AG04450 (cell line): ENCODE measurements around the gene CGB2. TPM values are rescaled to one million over a fixed set of nuclear protein-coding genes. Genes with fewer than 3 reads are reported as not detected.
A peak's percentile ranks its signal among the peaks of the same experiment; 100 is the strongest.
"Not testable (repeated sequence)": the region's sequence is repeated elsewhere in the genome, so short reads cannot be mapped to it uniquely, and the experiment has no call there.

Experiments
- CTCF ChIA-PET: fragments of 300-600, 350-600 bp; formaldehyde crosslinking; extraction: SDS; loops from one replicate; lab custom pipeline; 2022; ENCODE audit warnings: antibody characterized with exemption, inconsistent platforms; lab: Charles Lee
- POLR2A ChIA-PET: fragments of 350-600 bp; formaldehyde crosslinking; extraction: SDS; loops from one replicate; lab custom pipeline; 2021; ENCODE audit warnings: antibody characterized with exemption, inconsistent platforms; lab: Yijun Ruan, JAX
- DNase-seq: peaks from one replicate; pipeline ENCODE4 v3.0.0-alpha.2; 2011; ENCODE audit warnings: low read depth, low spot score
- H3K27ac ChIP-seq: one replicate; pipeline ENCODE4 v1.5.1; 2012; ENCODE audit warnings: low read depth, low read length, control low read depth
- H3K27me3 ChIP-seq: one replicate; pipeline ENCODE4 v1.6.0; 2012; ENCODE audit warnings: low read length; ENCODE audit not compliant: control insufficient read depth, insufficient read depth
- H3K4me3 ChIP-seq: 2 replicates; pipeline ENCODE4 v1.5.1; 2011; ENCODE audit warnings: mild to moderate bottlenecking, low read depth, low read length, control low read depth
- H3K9me3 ChIP-seq: 2 replicates; pipeline ENCODE4 v1.5.1; 2012; ENCODE audit warnings: low read length; ENCODE audit not compliant: control insufficient read depth, insufficient read depth
- CTCF ChIP-seq: IDR thresholded peaks from 2 replicates; pipeline ENCODE4 v1.5.1; 2011; ENCODE audit warnings: low read depth, low read length, control low read depth, inconsistent platforms
- polyA plus RNA-seq: library from polyadenylated mRNA; depleted of rRNA; stranded (reverse); fragments of >200 nt; gene quantifications from 2 replicates; pipeline ENCODE4 v1.2.3, GENCODE V29; 2011; rRNA removed
- small RNA-seq: library from RNA; depleted of rRNA; stranded (forward); fragments of <200 nt; gene quantifications from one replicate; pipeline ENCODE3, GENCODE V24; 2012; ENCODE audit warnings: low read depth; ENCODE audit not compliant: insufficient read length

The CGB2 gene
- polyA plus RNA-seq, 1 experiment: not detected

- H3K27ac ChIP-seq, H3K4me3 ChIP-seq, POLR2A ChIA-PET, DNase-seq: not testable (repeated sequence)
- peaks cover 19% of the 10 kb centered on the region for H3K27me3 ChIP-seq
- CTCF ChIA-PET: interaction anchor here (0.7 to 2.1 kb wide), 3 partner anchors 8 to 151 kb away, joined by 3 to 27 read pairs (median 9); no protein-coding TSS in a partner anchor
- H3K9me3 ChIP-seq: peaks cover 20% of the 10 kb centered on the region
- peak; percentile 64 for TF ChIP-seq CTCF
Observed at GRCh38 chr19:49074869-49075268, 43.2 kb downstream of the CGB2 start.

- Histone ChIP-seq H3K9me3 (no peaks in the 10 kb centered on the region; the same call in 1 of the 2 replicates), H3K27me3 (no peaks in the 10 kb centered on the region), H3K4me3 (no peak overlapping the region), H3K27ac (no peak overlapping the region)
- POLR2A ChIA-PET: no interaction called here
- no peak for DNase-seq
- TF ChIP-seq CTCF: no peak
- CTCF ChIA-PET: no interaction called here
Observed at GRCh38 chr19:49080392-49080791, 48.7 kb downstream of the CGB2 start.

GRCh38 chr19:49081273-49081672 lies 49.6 kb downstream of the CGB2 start:
- Histone ChIP-seq H3K27ac (no peak overlapping the region), H3K4me3 (no peak overlapping the region), H3K27me3 (no peaks in the 10 kb centered on the region), H3K9me3 (peaks cover 3% of the 10 kb centered on the region; the same call in 1 of the 2 replicates)
- TF ChIP-seq CTCF: no peak
- DNase-seq: no peak
- POLR2A ChIA-PET: interaction anchor here (1.0 kb wide), 1 partner anchor 83 kb away, joined by 4 read pairs; no protein-coding TSS in a partner anchor
- CTCF ChIA-PET: interaction anchor here (1.9 kb wide), 1 partner anchor 16 kb away, joined by 10 read pairs; no protein-coding TSS in a partner anchor

Small RNA genes within 50 kb of the gene (small RNA-seq; reads per million reads assigned to genes)
- gene MIR6798 (not detected), gene RN7SL708P (not detected)

Other genes starting within 250 kb of the CGB2 start
- 23.3 and 31.8 TPM in 2 replicates for gene BCAT2, start 220.9 kb upstream of the CGB2 start, polyA plus RNA-seq
- gene HSD17B14, start 195.4 kb upstream of the CGB2 start, polyA plus RNA-seq: 2.3 and 3.6 TPM in 2 replicates
- gene PLEKHA4, start 163.3 kb upstream of the CGB2 start, polyA plus RNA-seq: 7.1 and 11.9 TPM in 2 replicates
- gene PPP1R15A, start 159.5 kb upstream of the CGB2 start, polyA plus RNA-seq: 36.5 and 37.2 TPM in 2 replicates
- gene TULP2, start 133.1 kb upstream of the CGB2 start, polyA plus RNA-seq: 0.20 and 0.25 TPM in 2 replicates
- gene NUCB1, start 131.6 kb upstream of the CGB2 start, polyA plus RNA-seq: 123 and 130 TPM in 2 replicates
- gene DHDH, start 98.2 kb upstream of the CGB2 start, polyA plus RNA-seq: 0.48 and 0.61 TPM in 2 replicates
- gene BAX, start 77.0 kb upstream of the CGB2 start, polyA plus RNA-seq: 110 and 147 TPM in 2 replicates
- gene FTL, start 66.6 kb upstream of the CGB2 start, polyA plus RNA-seq: 3,644 and 5,326 TPM in 2 replicates
- gene GYS1, start 38.6 kb upstream of the CGB2 start, polyA plus RNA-seq: 19.5 and 24.1 TPM in 2 replicates
- gene RUVBL2, start 38.0 kb upstream of the CGB2 start, polyA plus RNA-seq: 107 and 131 TPM in 2 replicates
- 0.31 TPM in 1 of 2 replicates, not detected in the other for gene LHB, start 14.8 kb upstream of the CGB2 start, polyA plus RNA-seq
- gene CGB3, start 7.6 kb upstream of the CGB2 start, polyA plus RNA-seq: not detected in 2 replicates
- not detected in 2 replicates for gene CGB1, start 5.0 kb downstream of the CGB2 start, polyA plus RNA-seq
- not detected in 2 replicates for gene CGB5, start 12.0 kb downstream of the CGB2 start, polyA plus RNA-seq
- gene CGB8, start 17.2 kb downstream of the CGB2 start, polyA plus RNA-seq: not detected in 2 replicates
- gene CGB7, start 25.9 kb downstream of the CGB2 start, polyA plus RNA-seq: 0.42 and 0.87 TPM in 2 replicates
- gene NTF4, start 32.9 kb downstream of the CGB2 start, polyA plus RNA-seq: 0.09 and 0.30 TPM in 2 replicates
- gene KCNA7, start 40.8 kb downstream of the CGB2 start, polyA plus RNA-seq: not detected in 2 replicates
- gene SNRNP70, start 53.6 kb downstream of the CGB2 start, polyA plus RNA-seq: 117 and 149 TPM in 2 replicates
- 4.2 and 4.9 TPM in 2 replicates for gene LIN7B, start 82.5 kb downstream of the CGB2 start, polyA plus RNA-seq
- 0.36 and 0.50 TPM in 2 replicates for gene C19orf73, start 87.3 kb downstream of the CGB2 start, polyA plus RNA-seq
- 0.52 and 0.63 TPM in 2 replicates for gene PPFIA3, start 87.7 kb downstream of the CGB2 start, polyA plus RNA-seq
- gene HRC, start 123.5 kb downstream of the CGB2 start, polyA plus RNA-seq: 0.06 TPM in 1 of 2 replicates, not detected in the other
- gene TRPM4, start 125.9 kb downstream of the CGB2 start, polyA plus RNA-seq: 4.3 and 6.3 TPM in 2 replicates